ENCODE results near the gene GPR176.

- no peak for TF ChIP-seq CTCF (conservative IDR thresholded peaks at IDR 0.05; ENCODE audit: low read length)
- TF ChIP-seq EZH2phosphoT487 (IDR thresholded peaks at IDR 0.05; ENCODE audit: borderline replicate concordance, low read depth, low read length), result no peak
Observed at GRCh38 chr15:39846108-39846507, 74.0 kb downstream of the GPR176 start.

Data from OCI-LY7 (cell line).